Keratinocyte (primary cell): ENCODE results near the gene FANCG. TPM values are rescaled to one million over a fixed set of nuclear protein-coding genes. Genes with fewer than 3 reads are reported as not detected.
A peak's percentile ranks its signal among the peaks of the same experiment; 100 is the strongest.

Source experiments
- DNase-seq: peaks from one replicate; pipeline ENCODE4 v3.0.0-alpha.2; 2011; ENCODE audit warnings: low read depth, missing footprints, low spot score
- FAIRE-seq: peaks from 2 replicates; lab custom pipeline; 2011; peaks lifted over from hg19 to GRCh38; lab: Jason Lieb, UNC
- H2AFZ ChIP-seq: 2 replicates; pipeline ENCODE4 v1.6.0; 2012; ENCODE audit warnings: low read length, control low read depth, inconsistent platforms; ENCODE audit not compliant: control insufficient read depth
- H3K27ac ChIP-seq: 2 replicates; pipeline ENCODE4 v1.5.1; 2011; ENCODE audit warnings: low read length; ENCODE audit not compliant: control insufficient read depth, insufficient read depth
- H3K27me3 ChIP-seq: 3 replicates; pipeline ENCODE4 v1.6.0; 2011; ENCODE audit warnings: low read length; ENCODE audit not compliant: control insufficient read depth, insufficient read depth; ENCODE audit errors: extremely low read depth
- H3K36me3 ChIP-seq, 2 experiments: 2 replicates in 1 of 2; 3 replicates in 1 of 2; pipeline ENCODE4 v1.5.1; 2011; ENCODE audit warnings: low read length in 2 of 2, mild to moderate bottlenecking in 1 of 2; ENCODE audit not compliant: control insufficient read depth in 2 of 2, insufficient read depth in 2 of 2; ENCODE audit errors: extremely low read depth in 1 of 2
- H3K4me1 ChIP-seq: 3 replicates; pipeline ENCODE4 v1.5.1; 2011; ENCODE audit warnings: low read length; ENCODE audit not compliant: control insufficient read depth, insufficient read depth; ENCODE audit errors: extremely low read depth
- H3K4me2 ChIP-seq: 3 replicates; pipeline ENCODE4 v1.6.0; 2011; ENCODE audit warnings: low read depth, low read length; ENCODE audit not compliant: control insufficient read depth, insufficient read depth; ENCODE audit errors: extremely low read depth
- H3K4me3 ChIP-seq, 3 experiments: fragments of 200-600 bp in 1 of 3; sonication (generic) in 1 of 3; 2 replicates in 2 of 3; 3 replicates in 1 of 3; pipeline ENCODE4 v1.5.1; 2011 to 2016; ENCODE audit warnings: low read length in 3 of 3, mild to moderate bottlenecking in 3 of 3, control low read depth in 2 of 3, inconsistent platforms in 1 of 3, low read depth in 1 of 3, mixed read lengths in 1 of 3, mixed run types in 1 of 3, moderate library complexity in 1 of 3; ENCODE audit not compliant: control insufficient read depth in 2 of 3, insufficient read depth in 2 of 3; ENCODE audit errors: extremely low read depth in 1 of 3
- H3K79me2 ChIP-seq: 2 replicates; pipeline ENCODE4 v1.6.0; 2012; ENCODE audit warnings: low read length; ENCODE audit not compliant: control insufficient read depth, insufficient read depth
- H3K9ac ChIP-seq: 3 replicates; pipeline ENCODE4 v1.6.0; 2011; ENCODE audit warnings: low read length; ENCODE audit not compliant: control insufficient read depth, insufficient read depth; ENCODE audit errors: extremely low read depth
- H3K9me1 ChIP-seq: 3 replicates; pipeline ENCODE4 v1.6.0; 2011; ENCODE audit warnings: low read length; ENCODE audit not compliant: control insufficient read depth, insufficient read depth; ENCODE audit errors: extremely low read depth
- H3K9me3 ChIP-seq: 2 replicates; pipeline ENCODE4 v1.5.1; 2012; ENCODE audit warnings: low read depth, low read length; ENCODE audit not compliant: control insufficient read depth
- H4K20me1 ChIP-seq: 3 replicates; pipeline ENCODE4 v1.6.0; 2011; ENCODE audit warnings: low read length; ENCODE audit not compliant: control insufficient read depth, insufficient read depth; ENCODE audit errors: extremely low read depth
- CTCF ChIP-seq, 3 experiments: IDR thresholded peaks in 1 of 3; conservative IDR thresholded peaks in 1 of 3; optimal IDR thresholded peaks in 1 of 3; 2 replicates in 2 of 3; 3 replicates in 1 of 3; pipeline versions ENCODE3 to v1.5.1; 2011; ENCODE audit warnings: low read length in 3 of 3, mild to moderate bottlenecking in 3 of 3, moderate library complexity in 2 of 3, control low read depth in 1 of 3, inconsistent platforms in 1 of 3; ENCODE audit not compliant: insufficient read depth in 2 of 3; ENCODE audit errors: extremely low read depth in 1 of 3
- EZH2 ChIP-seq: IDR thresholded peaks from one replicate; pipeline ENCODE4 v1.6.1; 2012; ENCODE audit warnings: inconsistent platforms, mild to moderate bottlenecking, low read length, moderate library complexity
- dilution Hi-C: fragments of 300-500 bp; cut with MboI; formaldehyde crosslinking; loops from one replicate; pipeline ENCODE4 v1.7.0; 2020; ENCODE audit warnings: low sequenced_read_pairs; ENCODE audit not compliant: extremely low pct_ligation_motif_present
- polyA plus RNA-seq, 5 experiments: library from polyadenylated mRNA; depleted of rRNA in 3 of 5; stranded (reverse) in 3 of 5; stranded (forward) in 1 of 5; unstranded in 1 of 5; fragments of >200 nt; gene quantifications; 1 replicate in 1 of 5; 2 replicates in 3 of 5; 3 replicates in 1 of 5; pipeline versions ENCODE4 v1.2.1 to v1.2.3, GENCODE V29; 2011 to 2012; ENCODE audit warnings: missing spikeins in 2 of 5, low read depth in 1 of 5, low replicate concordance in 1 of 5

FANCG gene
- polyA plus RNA-seq, 1 donor (not counting 4 experiments of a cell fraction or from before 2014, with no cell fraction given), result 14.6 TPM

GRCh38 chr9:35112257-35113020, 32.7 kb upstream of the FANCG start:
- Histone ChIP-seq H3K9ac (peak overlapping the region; percentile 65), H3K4me3 (peak overlapping the region; percentile 32 to 70 (median 64))

GRCh38 chr9:35111001-35111933, 31.5 kb upstream of the FANCG start:
- H4K20me1 ChIP-seq, result peaks cover 13% of the 10 kb centered on the region
- no peaks in the 10 kb centered on the region for H3K9me3 ChIP-seq
- peak overlapping the region; percentile 83 for H3K27ac ChIP-seq
- FAIRE-seq (peak; percentile 58), DNase-seq (peak; percentile 97)
- no peak for TF ChIP-seq CTCF (optimal IDR thresholded peaks at IDR 0.05 in 1 of 3, IDR thresholded peaks at IDR 0.05 in 1 of 3, conservative IDR thresholded peaks at IDR 0.05 in 1 of 3; ENCODE audit: extremely low read depth in 1 of 3, insufficient read depth in 2 of 3, low read length in 3 of 3)
- TF ChIP-seq EZH2, result no peak
- H3K4me3 ChIP-seq, result peak overlapping the region; percentile 81 to 92 (median 91)
- peak overlapping the region; percentile 84 for H3K9ac ChIP-seq
- dilution Hi-C loops, result no loop called here
- peaks cover 38% of the 10 kb centered on the region for H3K4me1 ChIP-seq
- H3K4me2 ChIP-seq, result peak overlapping the region; percentile 100
- peaks cover 19 to 24% of the 10 kb centered on the region in 2 experiments for H3K36me3 ChIP-seq
- peak overlapping the region; percentile 44 for H2AFZ ChIP-seq
- H3K79me2 ChIP-seq, result peaks cover 48% of the 10 kb centered on the region
- no peaks in the 10 kb centered on the region for H3K27me3 ChIP-seq
- H3K9me1 ChIP-seq, result no peaks in the 10 kb centered on the region

More at GRCh38 chr9:35112257-35113020, 32.7 kb upstream of the FANCG start:
- Histone ChIP-seq H3K9me3 (no peaks in the 10 kb centered on the region), H3K27me3 (no peaks in the 10 kb centered on the region), H3K4me1 (peaks cover 43% of the 10 kb centered on the region), H3K27ac (peak overlapping the region; percentile 83), H3K36me3 (peaks cover 11 to 14% of the 10 kb centered on the region in 2 experiments), H3K9me1 (no peaks in the 10 kb centered on the region), H3K4me2 (peak overlapping the region; percentile 91), H4K20me1 (peaks cover 13% of the 10 kb centered on the region), H2AFZ (no peak overlapping the region), H3K79me2 (peaks cover 48% of the 10 kb centered on the region)
- DNase-seq (no peak), FAIRE-seq (no peak)
- dilution Hi-C loops, result no loop called here
- TF ChIP-seq CTCF (optimal IDR thresholded peaks at IDR 0.05 in 1 of 3, IDR thresholded peaks at IDR 0.05 in 1 of 3, conservative IDR thresholded peaks at IDR 0.05 in 1 of 3; ENCODE audit: extremely low read depth in 1 of 3, insufficient read depth in 2 of 3, low read length in 3 of 3), result no peak
- no peak for TF ChIP-seq EZH2
